DMS153 treated with DMSO at 0.1 percent for 48 hours (cell line): ENCODE results near the gene SLC25A22.

Experiments
- DNase-seq: peaks from one replicate; lab custom pipeline; 2025; ENCODE audit not compliant: unreplicated experiment; lab: John Stamatoyannopoulos, UW

Gene SLC25A22

GRCh38 chr11:774873-775592 lies 23.0 kb downstream of the SLC25A22 start:
- no peak for DNase-seq

- no peak for DNase-seq
Observed at GRCh38 chr11:773830-774229, 24.3 kb downstream of the SLC25A22 start.

- DNase-seq: no peak
Observed at GRCh38 chr11:773425-773824, 24.7 kb downstream of the SLC25A22 start.

GRCh38 chr11:772429-773390 lies 25.4 kb downstream of the SLC25A22 start:
- DNase-seq: no peak

- no peak for DNase-seq
Observed at GRCh38 chr11:771617-772204, 26.4 kb downstream of the SLC25A22 start.

GRCh38 chr11:770642-771616 lies 27.2 kb downstream of the SLC25A22 start:
- DNase-seq: no peak

GRCh38 chr11:769887-770641 lies 28.0 kb downstream of the SLC25A22 start:
- no peak for DNase-seq

GRCh38 chr11:767238-767637 lies 30.8 kb downstream of the SLC25A22 start:
- no peak for DNase-seq

- DNase-seq: no peak
Observed at GRCh38 chr11:766936-767210, 31.2 kb downstream of the SLC25A22 start.

- DNase-seq: no peak
Observed at GRCh38 chr11:766106-766935, 31.8 kb downstream of the SLC25A22 start.

GRCh38 chr11:765802-766091 lies 32.3 kb downstream of the SLC25A22 start:
- no peak for DNase-seq

GRCh38 chr11:765025-765801 lies 32.9 kb downstream of the SLC25A22 start:
- DNase-seq: no peak

- no peak for DNase-seq
Observed at GRCh38 chr11:764322-765024, 33.6 kb downstream of the SLC25A22 start.

- no peak for DNase-seq
Observed at GRCh38 chr11:763549-764321, 34.3 kb downstream of the SLC25A22 start.

GRCh38 chr11:763073-763463 lies 35.0 kb downstream of the SLC25A22 start:
- peak; percentile 64 for DNase-seq

- DNase-seq: no peak
Observed at GRCh38 chr11:762421-763072, 35.5 kb downstream of the SLC25A22 start.
